Measurements from ENCODE around the gene ARPC5.

Gene ARPC5

GRCh38 chr1:183609759-183610452, 25.7 kb downstream of the ARPC5 start:
- FAIRE-seq, result no peak

- no peak for FAIRE-seq
These were observed 26.3 kb downstream of the ARPC5 start for GRCh38 chr1:183609313-183609712.

GRCh38 chr1:183607322-183607980, 28.1 kb downstream of the ARPC5 start:
- FAIRE-seq, result no peak

GRCh38 chr1:183605904-183606303, 29.7 kb downstream of the ARPC5 start:
- no peak for FAIRE-seq

GRCh38 chr1:183604815-183605214, 30.8 kb downstream of the ARPC5 start:
- FAIRE-seq, result no peak

GRCh38 chr1:183604038-183604808, 31.4 kb downstream of the ARPC5 start:
- FAIRE-seq, result no peak

GRCh38 chr1:183602510-183602909, 33.1 kb downstream of the ARPC5 start:
- FAIRE-seq, result no peak

- FAIRE-seq, result no peak
These were observed 34.9 kb downstream of the ARPC5 start for GRCh38 chr1:183600634-183601033.

- no peak for FAIRE-seq
These were observed 35.4 kb downstream of the ARPC5 start for GRCh38 chr1:183600136-183600535.

GRCh38 chr1:183598386-183598785, 37.2 kb downstream of the ARPC5 start:
- no peak for FAIRE-seq

GRCh38 chr1:183597656-183598347, 37.8 kb downstream of the ARPC5 start:
- FAIRE-seq, result no peak

- no peak for FAIRE-seq
These were observed 39.1 kb downstream of the ARPC5 start for GRCh38 chr1:183596500-183596899.

- FAIRE-seq, result no peak
These were observed 40.0 kb downstream of the ARPC5 start for GRCh38 chr1:183595537-183595936.

GRCh38 chr1:183593356-183593755, 42.2 kb downstream of the ARPC5 start:
- FAIRE-seq, result no peak

- FAIRE-seq, result no peak
These were observed 42.9 kb downstream of the ARPC5 start for GRCh38 chr1:183592733-183593132.

- FAIRE-seq, result no peak
These were observed 45.1 kb downstream of the ARPC5 start, which contains the start of gene NCF2 for GRCh38 chr1:183590244-183591191. Gene NCF2 (minus strand): TSS chr1:183590459. CDS start chr1:183590329, 130 bp downstream.

GRCh38 chr1:183589874-183590243, 45.7 kb downstream of the ARPC5 start:
- FAIRE-seq, result no peak

- FAIRE-seq, result no peak
These were observed 46.2 kb downstream of the ARPC5 start for GRCh38 chr1:183589384-183589783.

- FAIRE-seq, result no peak
These were observed 46.8 kb downstream of the ARPC5 start for GRCh38 chr1:183588827-183589226.

- FAIRE-seq, result no peak
These were observed 48.7 kb downstream of the ARPC5 start for GRCh38 chr1:183586926-183587325.

- FAIRE-seq, result no peak
These were observed 49.1 kb downstream of the ARPC5 start for GRCh38 chr1:183586455-183586854.

GRCh38 chr1:183585038-183585437, 50.5 kb downstream of the ARPC5 start:
- FAIRE-seq, result no peak
